ENCODE data around the gene SPAG6.

GRCh38 chr10:22435650-22436049 is 90.4 kb downstream of the SPAG6 start:
- TF ChIP-seq CTCF (IDR thresholded peaks at IDR 0.05; ENCODE audit: insufficient read depth, low read length, poor library complexity, severe bottlenecking), result no peak
- no peak for TF ChIP-seq EZH2phosphoT487 (conservative IDR thresholded peaks at IDR 0.05; ENCODE audit: low read length)

Measured in SU-DHL-6 (cell line).